Stimulated activated CD8-positive, alpha-beta memory T cell treated with anti-CD3 and anti-CD28 coated beads, Interleukin-2, amount 100 ng/mL, for 48 hours (primary cell): ENCODE measurements around the gene KDM2B.
A peak's percentile ranks its signal among the peaks of the same experiment; 100 is the strongest.

Experiments
- DNase-seq, 2 donors: peaks; one replicate each; pipeline ENCODE4 v3.0.0-alpha.2; 2020; ENCODE audit warnings: low read depth in 2 of 2

The KDM2B gene

GRCh38 chr12:121461048-121461447 is 119.8 kb downstream of the KDM2B start:
- DNase-seq, result no peak

GRCh38 chr12:121456551-121456950 is 124.3 kb downstream of the KDM2B start:
- no peak for DNase-seq

GRCh38 chr12:121455766-121456420 is 124.9 kb downstream of the KDM2B start:
- DNase-seq, result no peak

- no peak for DNase-seq
These were observed 125.9 kb downstream of the KDM2B start for GRCh38 chr12:121454921-121455320.

GRCh38 chr12:121453629-121454028 is 127.2 kb downstream of the KDM2B start:
- DNase-seq, result no peak

GRCh38 chr12:121452985-121453360 is 127.8 kb downstream of the KDM2B start:
- no peak for DNase-seq

GRCh38 chr12:121452340-121452984 is 128.4 kb downstream of the KDM2B start:
- no peak for DNase-seq

GRCh38 chr12:121451961-121452339 is 128.9 kb downstream of the KDM2B start:
- no peak for DNase-seq

GRCh38 chr12:121448771-121449315 is 132.0 kb downstream of the KDM2B start:
- DNase-seq, result no peak

GRCh38 chr12:121446750-121447149 is 134.1 kb downstream of the KDM2B start:
- no peak for DNase-seq

- no peak for DNase-seq
These were observed 136.0 kb downstream of the KDM2B start for GRCh38 chr12:121444842-121445202.

- DNase-seq, result no peak
These were observed 136.6 kb downstream of the KDM2B start for GRCh38 chr12:121443911-121444841.

- DNase-seq, result peak; percentile 58 to 69
These were observed 137.5 kb downstream of the KDM2B start for GRCh38 chr12:121443193-121443870.

GRCh38 chr12:121442028-121442948 is 138.5 kb downstream of the KDM2B start:
- DNase-seq, result no peak

GRCh38 chr12:121441555-121441954 is 139.3 kb downstream of the KDM2B start:
- DNase-seq, result no peak

GRCh38 chr12:121440768-121441167 is 140.1 kb downstream of the KDM2B start:
- no peak for DNase-seq

- no peak for DNase-seq
These were observed 141.1 kb downstream of the KDM2B start for GRCh38 chr12:121439715-121440114.

- DNase-seq, result no peak
These were observed 141.9 kb downstream of the KDM2B start for GRCh38 chr12:121438905-121439304.

- no peak for DNase-seq
These were observed 144.1 kb downstream of the KDM2B start for GRCh38 chr12:121436706-121437105.

- no peak for DNase-seq
These were observed 147.9 kb downstream of the KDM2B start for GRCh38 chr12:121432740-121433480.
